Stimulated activated naive CD8-positive, alpha-beta T cell treated with anti-CD3 and anti-CD28 coated beads, Interleukin-15, Interleukin-2, amounts not matched to agents 100 ng/mL and 50 ng/mL, for 24 hours (primary cell): ENCODE results near the gene FMN2.

Experiments
- H3K27ac Mint-ChIP-seq: one replicate; pipeline ENCODE4 v1.8.0; 2021; ENCODE audit warnings: mild to moderate bottlenecking, mixed read lengths
- H3K27me3 Mint-ChIP-seq: one replicate; pipeline ENCODE4 v1.8.0; 2021; ENCODE audit warnings: mixed read lengths
- H3K36me3 Mint-ChIP-seq: one replicate; pipeline ENCODE4 v1.8.0; 2021; ENCODE audit warnings: low read depth, mixed read lengths
- H3K4me1 Mint-ChIP-seq: one replicate; pipeline ENCODE4 v1.8.0; 2021; ENCODE audit warnings: low read depth, mixed read lengths
- H3K4me3 Mint-ChIP-seq: one replicate; pipeline ENCODE4 v1.8.0; 2021; ENCODE audit warnings: mild to moderate bottlenecking, mixed read lengths
- H3K9me3 Mint-ChIP-seq: one replicate; pipeline ENCODE4 v1.8.0; 2021; ENCODE audit warnings: mixed read lengths

The FMN2 gene

GRCh38 chr1:240466509-240466908, 374.8 kb downstream of the FMN2 start:
- no peak overlapping the region for H3K4me3 Mint-ChIP-seq
- H3K27ac Mint-ChIP-seq: no peak overlapping the region
- H3K4me1 Mint-ChIP-seq: no peaks in the 10 kb centered on the region
- H3K9me3 Mint-ChIP-seq: no peaks in the 10 kb centered on the region
- no peaks in the 10 kb centered on the region for H3K36me3 Mint-ChIP-seq
- peaks cover 7% of the 10 kb centered on the region for H3K27me3 Mint-ChIP-seq

- H3K9me3 Mint-ChIP-seq: no peaks in the 10 kb centered on the region
- no peak overlapping the region for H3K4me3 Mint-ChIP-seq
- H3K27ac Mint-ChIP-seq: no peak overlapping the region
- H3K36me3 Mint-ChIP-seq: no peaks in the 10 kb centered on the region
- H3K27me3 Mint-ChIP-seq: peaks cover 6% of the 10 kb centered on the region
- H3K4me1 Mint-ChIP-seq: no peaks in the 10 kb centered on the region
Observed at GRCh38 chr1:240467895-240468294, 376.2 kb downstream of the FMN2 start.

- Mint-ChIP-seq H3K27me3 (peaks cover 3% of the 10 kb centered on the region), H3K27ac (no peak overlapping the region), H3K4me1 (no peaks in the 10 kb centered on the region), H3K36me3 (no peaks in the 10 kb centered on the region), H3K9me3 (no peaks in the 10 kb centered on the region), H3K4me3 (no peak overlapping the region)
Observed at GRCh38 chr1:240468656-240469055, 377.0 kb downstream of the FMN2 start.

- no peak overlapping the region for H3K4me3 Mint-ChIP-seq
- H3K36me3 Mint-ChIP-seq: no peaks in the 10 kb centered on the region
- H3K4me1 Mint-ChIP-seq: no peaks in the 10 kb centered on the region
- H3K9me3 Mint-ChIP-seq: peaks cover 4% of the 10 kb centered on the region
- peaks cover 6% of the 10 kb centered on the region for H3K27me3 Mint-ChIP-seq
- no peak overlapping the region for H3K27ac Mint-ChIP-seq
Observed at GRCh38 chr1:240474133-240474614, 382.5 kb downstream of the FMN2 start.

- H3K36me3 Mint-ChIP-seq: no peaks in the 10 kb centered on the region
Observed at GRCh38 chr1:240475832-240476231, 384.1 kb downstream of the FMN2 start.

GRCh38 chr1:240478536-240478935, 386.9 kb downstream of the FMN2 start:
- Mint-ChIP-seq H3K36me3 (no peaks in the 10 kb centered on the region), H3K9me3 (peaks cover 4% of the 10 kb centered on the region), H3K4me1 (no peaks in the 10 kb centered on the region), H3K27ac (no peak overlapping the region), H3K27me3 (peaks cover 6% of the 10 kb centered on the region), H3K4me3 (no peak overlapping the region)

More at GRCh38 chr1:240475832-240476231, 384.1 kb downstream of the FMN2 start:
- H3K9me3 Mint-ChIP-seq: peaks cover 4% of the 10 kb centered on the region
- H3K4me3 Mint-ChIP-seq: no peak overlapping the region
- H3K4me1 Mint-ChIP-seq: no peaks in the 10 kb centered on the region
- H3K27ac Mint-ChIP-seq: no peak overlapping the region
- peaks cover 6% of the 10 kb centered on the region for H3K27me3 Mint-ChIP-seq

- no peaks in the 10 kb centered on the region for H3K9me3 Mint-ChIP-seq
- H3K4me3 Mint-ChIP-seq: no peak overlapping the region
- H3K36me3 Mint-ChIP-seq: no peaks in the 10 kb centered on the region
- H3K4me1 Mint-ChIP-seq: no peaks in the 10 kb centered on the region
- H3K27me3 Mint-ChIP-seq: no peaks in the 10 kb centered on the region
- H3K27ac Mint-ChIP-seq: no peak overlapping the region
Observed at GRCh38 chr1:240484804-240485443, 393.2 kb downstream of the FMN2 start.

- no peaks in the 10 kb centered on the region for H3K9me3 Mint-ChIP-seq
- no peaks in the 10 kb centered on the region for H3K36me3 Mint-ChIP-seq
- no peaks in the 10 kb centered on the region for H3K4me1 Mint-ChIP-seq
- H3K4me3 Mint-ChIP-seq: no peak overlapping the region
- no peak overlapping the region for H3K27ac Mint-ChIP-seq
- H3K27me3 Mint-ChIP-seq: peaks cover 7% of the 10 kb centered on the region
Observed at GRCh38 chr1:240486611-240487010, 394.9 kb downstream of the FMN2 start.

DNA sequence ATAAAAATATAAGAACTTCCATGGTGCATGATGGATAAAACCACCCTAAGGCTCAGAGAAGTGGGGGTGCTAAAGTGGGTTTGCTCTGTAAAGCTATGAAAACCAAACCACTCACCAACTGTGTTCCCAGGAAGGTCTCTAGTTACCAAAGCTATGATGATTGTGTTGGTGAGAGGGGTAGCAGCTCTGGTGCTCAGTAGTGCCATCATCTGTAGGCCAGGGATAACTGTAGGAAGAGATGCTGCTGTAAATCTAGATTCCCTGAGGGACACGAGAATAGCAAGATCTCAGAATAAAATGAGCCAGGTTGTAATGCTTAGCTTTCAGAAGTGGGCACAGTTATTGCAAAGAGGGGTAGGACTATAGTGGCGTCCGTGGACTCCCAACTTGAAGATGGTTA, 395.8 kb downstream of the FMN2 start:
- H3K9me3 Mint-ChIP-seq: no peaks in the 10 kb centered on the region
- peaks cover 10% of the 10 kb centered on the region for H3K27me3 Mint-ChIP-seq
- no peak overlapping the region for H3K27ac Mint-ChIP-seq
- H3K4me1 Mint-ChIP-seq: no peaks in the 10 kb centered on the region
- H3K36me3 Mint-ChIP-seq: no peaks in the 10 kb centered on the region
- no peak overlapping the region for H3K4me3 Mint-ChIP-seq

DNA sequence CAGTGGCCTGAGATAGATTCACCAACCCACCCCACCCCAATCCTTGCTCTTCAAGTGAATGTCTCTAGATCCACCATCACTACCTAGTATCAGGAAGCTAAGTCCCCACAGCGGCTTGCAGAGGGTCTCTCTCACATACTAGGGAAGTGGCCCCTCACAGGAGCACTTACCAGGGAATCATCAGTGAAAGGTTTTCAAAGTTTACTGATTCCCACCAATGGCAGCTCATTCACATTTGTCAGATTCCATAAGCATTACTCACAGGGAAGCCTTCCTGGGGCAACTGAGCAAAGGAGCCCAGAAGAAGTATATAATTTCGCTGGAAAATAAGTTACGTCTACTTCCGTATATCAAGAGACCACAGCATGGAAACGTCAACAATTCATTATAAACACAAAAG, 399.5 kb downstream of the FMN2 start:
- H3K4me1 Mint-ChIP-seq: no peaks in the 10 kb centered on the region
- no peak overlapping the region for H3K4me3 Mint-ChIP-seq
- no peaks in the 10 kb centered on the region for H3K36me3 Mint-ChIP-seq
- H3K9me3 Mint-ChIP-seq: peaks cover under 1% of the 10 kb centered on the region
- H3K27ac Mint-ChIP-seq: no peak overlapping the region
- peaks cover 10% of the 10 kb centered on the region for H3K27me3 Mint-ChIP-seq

- Mint-ChIP-seq H3K9me3 (peaks cover 4% of the 10 kb centered on the region), H3K36me3 (no peaks in the 10 kb centered on the region), H3K4me3 (no peak overlapping the region), H3K4me1 (no peaks in the 10 kb centered on the region), H3K27ac (no peak overlapping the region), H3K27me3 (peaks cover 10% of the 10 kb centered on the region)
Observed at GRCh38 chr1:240491796-240492195, 400.1 kb downstream of the FMN2 start.

- H3K4me1 Mint-ChIP-seq: no peaks in the 10 kb centered on the region
- H3K9me3 Mint-ChIP-seq: peaks cover 4% of the 10 kb centered on the region
- H3K27me3 Mint-ChIP-seq: peaks cover 10% of the 10 kb centered on the region
- no peak overlapping the region for H3K4me3 Mint-ChIP-seq
- no peak overlapping the region for H3K27ac Mint-ChIP-seq
- H3K36me3 Mint-ChIP-seq: no peaks in the 10 kb centered on the region
Observed at GRCh38 chr1:240492832-240493440, 401.3 kb downstream of the FMN2 start.

DNA sequence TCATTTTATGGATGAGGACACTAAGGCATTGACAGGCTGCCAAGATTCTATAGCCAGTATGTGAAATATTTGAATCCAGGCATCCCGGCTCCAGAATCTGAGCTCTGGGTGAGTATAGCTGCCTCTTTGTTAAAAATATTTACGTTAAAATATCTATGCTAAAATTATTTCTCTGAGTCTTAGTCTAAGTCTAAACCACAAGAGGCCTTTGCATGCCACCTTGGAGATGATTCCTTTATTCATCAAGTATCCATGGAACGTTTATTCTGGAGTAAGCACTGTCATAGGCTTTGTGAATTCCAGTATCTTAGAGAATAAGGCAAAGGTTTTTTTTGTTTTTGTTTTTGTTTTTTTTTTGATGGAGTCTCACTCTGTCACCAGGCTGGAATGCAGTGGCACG, 403.9 kb downstream of the FMN2 start:
- Mint-ChIP-seq H3K4me3 (no peak overlapping the region), H3K4me1 (no peaks in the 10 kb centered on the region), H3K27ac (no peak overlapping the region), H3K36me3 (no peaks in the 10 kb centered on the region), H3K27me3 (peaks cover 10% of the 10 kb centered on the region), H3K9me3 (peaks cover 4% of the 10 kb centered on the region)

DNA sequence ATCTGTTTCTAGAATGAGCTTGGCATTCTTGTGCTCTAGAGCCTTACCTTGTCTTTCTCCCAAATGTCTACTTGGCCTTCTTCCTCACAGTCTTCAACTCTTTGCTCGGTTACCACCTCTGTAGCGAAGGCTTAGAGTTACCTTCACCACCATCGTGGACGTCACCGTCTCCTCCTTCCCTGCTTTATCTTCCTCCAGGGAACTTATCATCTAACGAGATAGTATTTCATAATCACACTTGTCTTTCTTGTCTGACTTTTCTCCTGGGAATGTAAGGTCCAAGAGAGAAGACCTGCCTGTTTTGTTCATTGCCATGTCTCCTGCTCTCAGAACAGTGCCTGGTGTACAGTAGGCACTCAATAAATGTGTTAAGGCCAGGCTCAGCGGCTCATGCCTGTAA, 404.7 kb downstream of the FMN2 start:
- no peaks in the 10 kb centered on the region for H3K4me1 Mint-ChIP-seq

GRCh38 chr1:240496941-240497340, 405.3 kb downstream of the FMN2 start:
- no peak overlapping the region for H3K27ac Mint-ChIP-seq
- no peak overlapping the region for H3K4me3 Mint-ChIP-seq
- no peaks in the 10 kb centered on the region for H3K36me3 Mint-ChIP-seq

More for the DNA sequence above, 404.7 kb downstream of the FMN2 start:
- Mint-ChIP-seq H3K9me3 (peaks cover 4% of the 10 kb centered on the region), H3K27ac (no peak overlapping the region), H3K4me3 (no peak overlapping the region), H3K36me3 (no peaks in the 10 kb centered on the region), H3K27me3 (peaks cover 3% of the 10 kb centered on the region)

DNA sequence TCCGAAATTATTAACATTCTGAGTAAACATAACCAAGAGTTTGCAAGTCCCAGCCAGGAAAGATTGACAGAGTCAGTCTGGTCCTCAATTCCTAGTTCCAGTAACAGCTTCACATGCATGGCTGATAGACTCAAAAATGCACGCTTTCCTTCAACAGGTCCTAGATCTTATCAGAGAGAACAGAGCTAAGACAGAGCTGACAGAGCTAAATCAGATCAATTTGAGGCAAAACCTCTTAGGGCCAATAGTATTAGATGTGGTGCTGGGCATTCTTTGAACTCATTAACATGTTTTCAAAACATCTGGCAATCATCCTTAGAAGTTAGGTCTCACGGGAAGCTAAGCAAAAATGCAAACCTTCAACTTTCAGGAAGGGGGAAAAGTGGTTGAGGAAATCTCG, 406.2 kb downstream of the FMN2 start:
- H3K27ac Mint-ChIP-seq: no peak overlapping the region
- H3K9me3 Mint-ChIP-seq: peaks cover 4% of the 10 kb centered on the region
- no peak overlapping the region for H3K4me3 Mint-ChIP-seq
- no peaks in the 10 kb centered on the region for H3K36me3 Mint-ChIP-seq
- H3K4me1 Mint-ChIP-seq: no peaks in the 10 kb centered on the region
- H3K27me3 Mint-ChIP-seq: no peaks in the 10 kb centered on the region

More at GRCh38 chr1:240496941-240497340, 405.3 kb downstream of the FMN2 start:
- Mint-ChIP-seq H3K27me3 (peaks cover under 1% of the 10 kb centered on the region), H3K9me3 (peaks cover 4% of the 10 kb centered on the region), H3K4me1 (no peaks in the 10 kb centered on the region)
